GM12878 (cell line): ENCODE measurements around the gene SNPH. TPM values are rescaled to one million over a fixed set of nuclear protein-coding genes. Genes with fewer than 3 reads are reported as not detected.

ENCODE experiments used
- ATAC-seq: fragments of 200-7000 bp; cut with Tn5 transposase; 3 replicates; pipeline ENCODE4 v1.9.1; 2020; ENCODE audit warnings: mild to moderate bottlenecking, moderate library complexity
- BruUV-seq: library from RNA; stranded (reverse); fragments of 400-500 nt; replicated peaks from 2 replicates; lab custom pipeline; 2021; lab: Mats Ljungman, UMichigan
- CTCF ChIA-PET: fragments of 300-600 bp; sonication (Branson Sonifier 250); formaldehyde crosslinking; extraction: SDS; loops from one replicate; lab custom pipeline; 2021; ENCODE audit warnings: inconsistent platforms; lab: Yijun Ruan, JAX
- POLR2A ChIA-PET: fragments of 350-600 bp; formaldehyde crosslinking; extraction: SDS; loops from one replicate; lab custom pipeline; 2021; ENCODE audit warnings: inconsistent platforms; lab: Charles Lee
- RAD21 ChIA-PET: fragments of 300-600 bp; sonication (Branson Sonifier 250); formaldehyde crosslinking; loops from one replicate; lab custom pipeline; 2023; ENCODE audit warnings: antibody characterized with exemption; ENCODE audit not compliant: unreplicated experiment; lab: Charles Lee
- SMC1A ChIA-PET: fragments of 300-600 bp; sonication (Branson Sonifier 250); formaldehyde crosslinking; loops from one replicate; lab custom pipeline; 2023; ENCODE audit not compliant: unreplicated experiment, uncharacterized antibody; lab: Charles Lee
- DNase-seq: peaks from one replicate; pipeline ENCODE4 v3.0.0-alpha.2; 2011; ENCODE audit warnings: low read depth, low spot score
- FAIRE-seq: peaks from 3 replicates; lab custom pipeline; 2011; peaks lifted over from hg19 to GRCh38; lab: Jason Lieb, UNC
- H2AFZ ChIP-seq: 2 replicates; pipeline ENCODE4 v1.6.0; 2011; ENCODE audit warnings: low read depth, low read length, control low read depth; ENCODE audit not compliant: control insufficient read depth
- H3K27ac ChIP-seq: 2 replicates; pipeline ENCODE4 v1.5.1; 2011; ENCODE audit warnings: control low read depth; ENCODE audit not compliant: control insufficient read depth, insufficient read depth
- H3K27me3 ChIP-seq, 2 experiments: replicated peaks in 1 of 2; 2 replicates each; pipeline versions ENCODE4 v1.6.0 to v1.6.1; 2011; ENCODE audit warnings: low read length in 1 of 2; ENCODE audit not compliant: control insufficient read depth in 2 of 2, insufficient read depth in 2 of 2
- H3K36me3 ChIP-seq, 2 experiments: 2 replicates each; pipeline ENCODE4 v1.5.1; 2011; ENCODE audit warnings: low read length in 1 of 2; ENCODE audit not compliant: control insufficient read depth in 2 of 2, insufficient read depth in 2 of 2
- H3K4me1 ChIP-seq: 2 replicates; pipeline ENCODE4 v1.6.1; 2011; ENCODE audit warnings: mild to moderate bottlenecking, low read length, moderate library complexity, mixed read lengths; ENCODE audit not compliant: control insufficient read depth, insufficient read depth
- H3K4me2 ChIP-seq: 2 replicates; pipeline ENCODE4 v1.6.0; 2011; ENCODE audit warnings: control low read depth; ENCODE audit not compliant: control insufficient read depth, insufficient read depth
- H3K4me3 ChIP-seq: fragments of 200-600 bp; sonication (generic); 2 replicates; pipeline ENCODE4 v1.5.1; 2016
- H3K79me2 ChIP-seq: 2 replicates; pipeline ENCODE4 v1.6.0; 2011; ENCODE audit warnings: low read length; ENCODE audit not compliant: control insufficient read depth, insufficient read depth
- H3K9ac ChIP-seq: 2 replicates; pipeline ENCODE4 v1.8.0; 2011; ENCODE audit warnings: low read length, control low read depth, mixed read lengths; ENCODE audit not compliant: control insufficient read depth, insufficient read depth
- H3K9me3 ChIP-seq: replicated peaks from 3 replicates; pipeline ENCODE4 v1.5.1; 2011; ENCODE audit warnings: mild to moderate bottlenecking, low read length; ENCODE audit not compliant: control insufficient read depth, insufficient read depth
- H4K20me1 ChIP-seq: 2 replicates; pipeline ENCODE4 v1.6.0; 2011; ENCODE audit not compliant: control insufficient read depth, insufficient read depth
- KLF5 ChIP-seq: fragments of 450-650 bp; IDR thresholded peaks from 2 replicates; pipeline ENCODE4 v1.6.1; 2014; ENCODE audit warnings: mild to moderate bottlenecking; ENCODE audit not compliant: partially characterized antibody
- MTA3 ChIP-seq: IDR thresholded peaks from 2 replicates; pipeline ENCODE4 v1.6.1; 2012; ENCODE audit warnings: low read length, inconsistent platforms, borderline replicate concordance
- NFIC ChIP-seq: IDR thresholded peaks from 2 replicates; pipeline ENCODE4 v1.6.1; 2012; ENCODE audit warnings: low read depth, mild to moderate bottlenecking, inconsistent platforms, low read length, moderate library complexity
- RB1 ChIP-seq: fragments of 450-650 bp; formaldehyde crosslinking; IDR thresholded peaks from 2 replicates; pipeline ENCODE4 v1.6.1; 2017; ENCODE audit warnings: mild to moderate bottlenecking, borderline replicate concordance
- TCF7 ChIP-seq: IDR thresholded peaks from 2 replicates; pipeline ENCODE4 v1.6.1; 2014; ENCODE audit warnings: antibody characterized with exemption, borderline replicate concordance
- WGBS: methylation state at CpG from one replicate; pipeline ENCODE4 v1.1.6; 2016; ENCODE audit warnings: low lambda C conversion rate; ENCODE audit not compliant: insufficient replicate concordance, insufficient coverage; ENCODE audit errors: missing lambda C conversion rate; 5-methylcytosine and 5-hydroxymethylcytosine counted together
- in situ Hi-C: fragments of 300-500 bp; cut with MboI; formaldehyde crosslinking; loops from 9 replicates; pipeline ENCODE4 v1.14.3; 2018; ENCODE audit warnings: mixed read lengths
- intact Hi-C: fragments of 100-400 bp; cut with micrococcal nuclease; formaldehyde crosslinking; loops from one replicate; pipeline ENCODE4 v1.14.2; 2022; ENCODE audit not compliant: unreplicated experiment
- polyA plus RNA-seq, 11 experiments: library from polyadenylated mRNA; depleted of rRNA in 4 of 11; unstranded in 6 of 11; stranded (reverse) in 5 of 11; fragments of >200 nt; fragmentation: Nextera tagmentation in 4 of 11; fragmentation: Illumina TruSeq in 1 of 11; extraction: Ambion mirVana in 4 of 11; extraction: Trizol in 1 of 11; gene quantifications; 1 replicate in 1 of 11; 2 replicates in 10 of 11; pipeline versions ENCODE4 v1.2.1 to v1.2.3, GENCODE V29; 2011 to 2016; ENCODE audit warnings: inconsistent platforms in 2 of 11, missing spikeins in 2 of 11, low read depth in 1 of 11
- total RNA-seq, 4 experiments: library from RNA; depleted of rRNA in 3 of 4; stranded (reverse); fragments of >200 nt in 3 of 4; fragmentation: Illumina TruSeq in 1 of 4; extraction: Trizol in 1 of 4; gene quantifications; 2 replicates each; pipeline versions ENCODE4 v1.2.1 to v1.2.3, GENCODE V29; 2013 to 2021
- TF ChIP-seq, protein P1 (sequence below): fragments of 450-650 bp; formaldehyde crosslinking; IDR thresholded peaks from 2 replicates; pipeline ENCODE4 v1.5.0; 2022; ENCODE audit warnings: mild to moderate bottlenecking, missing genetic modification characterization

The SNPH gene
- total and polyA plus RNA-seq, 10 of the 15 experiments (the other 5 are each of a cell fraction or from before 2014, with no cell fraction given): 0.02 to 0.45 (median 0.34) TPM; not detected in 2

GRCh38 chr20:1323830-1324597 lies 57.9 kb downstream of the SNPH start:
- ChIA-PET POLR2A (interaction anchor here (1.1 to 7.0 kb wide), 2 partner anchors 21 to 67 kb away, joined by 3 to 76 read pairs; partner anchors contain the start of gene FKBP1A), SMC1A (interaction anchor here (0.7 to 2.9 kb wide), 7 partner anchors 9 to 143 kb away, joined by 3 to 11 read pairs (median 4); partner anchors contain the start of gene FKBP1A), CTCF (interaction anchor here (1.0 to 7.6 kb wide), 6 partner anchors 9 to 113 kb away, joined by 3 to 55 read pairs (median 6); partner anchors contain the start of gene FKBP1A), RAD21 (interaction anchor here (1.6 kb wide), 1 partner anchor 111 kb away, joined by 4 read pairs; no protein-coding TSS in a partner anchor)
- in situ Hi-C loops: no loop called here
- TF ChIP-seq KLF5 (no peak), TCF7 (no peak), RB1 (no peak), NFIC (no peak), MTA3 (no peak)
- TF ChIP-seq, protein P1, sequence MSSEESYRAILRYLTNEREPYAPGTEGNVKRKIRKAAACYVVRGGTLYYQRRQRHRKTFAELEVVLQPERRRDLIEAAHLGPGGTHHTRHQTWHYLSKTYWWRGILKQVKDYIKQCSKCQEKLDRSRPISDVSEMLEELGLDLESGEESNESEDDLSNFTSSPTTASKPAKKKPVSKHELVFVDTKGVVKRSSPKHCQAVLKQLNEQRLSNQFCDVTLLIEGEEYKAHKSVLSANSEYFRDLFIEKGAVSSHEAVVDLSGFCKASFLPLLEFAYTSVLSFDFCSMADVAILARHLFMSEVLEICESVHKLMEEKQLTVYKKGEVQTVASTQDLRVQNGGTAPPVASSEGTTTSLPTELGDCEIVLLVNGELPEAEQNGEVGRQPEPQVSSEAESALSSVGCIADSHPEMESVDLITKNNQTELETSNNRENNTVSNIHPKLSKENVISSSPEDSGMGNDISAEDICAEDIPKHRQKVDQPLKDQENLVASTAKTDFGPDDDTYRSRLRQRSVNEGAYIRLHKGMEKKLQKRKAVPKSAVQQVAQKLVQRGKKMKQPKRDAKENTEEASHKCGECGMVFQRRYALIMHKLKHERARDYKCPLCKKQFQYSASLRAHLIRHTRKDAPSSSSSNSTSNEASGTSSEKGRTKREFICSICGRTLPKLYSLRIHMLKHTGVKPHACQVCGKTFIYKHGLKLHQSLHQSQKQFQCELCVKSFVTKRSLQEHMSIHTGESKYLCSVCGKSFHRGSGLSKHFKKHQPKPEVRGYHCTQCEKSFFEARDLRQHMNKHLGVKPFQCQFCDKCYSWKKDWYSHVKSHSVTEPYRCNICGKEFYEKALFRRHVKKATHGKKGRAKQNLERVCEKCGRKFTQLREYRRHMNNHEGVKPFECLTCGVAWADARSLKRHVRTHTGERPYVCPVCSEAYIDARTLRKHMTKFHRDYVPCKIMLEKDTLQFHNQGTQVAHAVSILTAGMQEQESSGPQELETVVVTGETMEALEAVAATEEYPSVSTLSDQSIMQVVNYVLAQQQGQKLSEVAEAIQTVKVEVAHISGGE (CRISPR knock-in tag): no peak
- no peak for ATAC-seq
- Histone ChIP-seq H3K79me2 (peaks cover 37% of the 10 kb centered on the region), H3K9ac (no peak overlapping the region), H3K36me3 (no peaks in the 10 kb centered on the region), H3K4me1 (peaks cover 27% of the 10 kb centered on the region), H3K27me3 (no peaks in the 10 kb centered on the region), H2AFZ (no peak overlapping the region), H3K27ac (no peak overlapping the region), H4K20me1 (no peaks in the 10 kb centered on the region), H3K4me2 (no peak overlapping the region; the same call in 1 of the 2 replicates), H3K9me3 (no peaks in the 10 kb centered on the region; the same call in 2 of the 3 replicates), H3K4me3 (no peak overlapping the region)
- no peak for FAIRE-seq
- DNase-seq: no peak
- intact Hi-C loops: loop anchor here (2.0 kb wide), 2 partner anchors 53 to 65 kb away; no protein-coding TSS in a partner anchor
- WGBS: 61% methylated on average over 12 of the region's 12 CpGs
- no TSS peak for BruUV-seq
